Mesenchymal stem cell (in vitro differentiated cells and primary cell): ENCODE measurements around the gene ASTN2.

Experiments used
- DNase-seq: peaks from one replicate; pipeline ENCODE4 v3.0.0-alpha.2; 2013
- H2AFZ ChIP-seq: one replicate; pipeline ENCODE4 v1.6.1; 2013; ENCODE audit warnings: low read depth, mild to moderate bottlenecking, control low read depth, inconsistent platforms, low read length, moderate library complexity
- H2AK5ac ChIP-seq: 2 replicates; pipeline ENCODE4 v1.6.1; 2013; ENCODE audit warnings: low read length, moderate library complexity, mild to moderate bottlenecking, inconsistent platforms; ENCODE audit not compliant: severe bottlenecking
- H2BK120ac ChIP-seq: one replicate; pipeline ENCODE4 v1.6.1; 2013; ENCODE audit warnings: low read depth, mild to moderate bottlenecking, inconsistent platforms, low read length, moderate library complexity
- H2BK12ac ChIP-seq, 2 experiments: one replicate each; pipeline ENCODE4 v1.6.1; 2013; ENCODE audit warnings: inconsistent platforms in 2 of 2, low read length in 2 of 2, mild to moderate bottlenecking in 2 of 2, moderate library complexity in 2 of 2, control low read depth in 1 of 2
- H2BK15ac ChIP-seq: one replicate; pipeline ENCODE4 v1.6.1; 2013; ENCODE audit warnings: mild to moderate bottlenecking, low read depth, inconsistent platforms; ENCODE audit not compliant: poor library complexity, severe bottlenecking
- H2BK5ac ChIP-seq: 2 replicates; pipeline ENCODE4 v1.6.1; 2013; ENCODE audit warnings: low read depth, mild to moderate bottlenecking, low read length, control low read depth, inconsistent platforms; ENCODE audit not compliant: poor library complexity, severe bottlenecking
- H3K14ac ChIP-seq, 2 experiments: one replicate each; pipeline ENCODE4 v1.6.1; 2013; ENCODE audit warnings: inconsistent platforms in 2 of 2, low read length in 2 of 2, control low read depth in 1 of 2, mild to moderate bottlenecking in 1 of 2, moderate library complexity in 1 of 2
- H3K18ac ChIP-seq, 2 experiments: one replicate each; pipeline ENCODE4 v1.6.1; 2013; ENCODE audit warnings: inconsistent platforms in 2 of 2, low read length in 2 of 2, control low read depth in 1 of 2, low read depth in 1 of 2, mild to moderate bottlenecking in 1 of 2
- H3K23ac ChIP-seq, 2 experiments: one replicate each; pipeline ENCODE4 v1.6.1; 2013; ENCODE audit warnings: inconsistent platforms in 2 of 2, low read length in 2 of 2, mild to moderate bottlenecking in 2 of 2, moderate library complexity in 2 of 2, control low read depth in 1 of 2
- H3K27ac ChIP-seq: 2 replicates; pipeline ENCODE4 v1.5.1; 2013; ENCODE audit warnings: mild to moderate bottlenecking, moderate library complexity, low read length, control low read depth, inconsistent platforms; ENCODE audit not compliant: poor library complexity, severe bottlenecking
- H3K27me3 ChIP-seq, 2 experiments: 2 replicates each; pipeline versions ENCODE4 v1.6.1 to v1.7.0; 2013; ENCODE audit warnings: low read length in 2 of 2, mild to moderate bottlenecking in 2 of 2, moderate library complexity in 2 of 2, control low read depth in 1 of 2, inconsistent platforms in 1 of 2; ENCODE audit not compliant: control insufficient read depth in 1 of 2, insufficient read depth in 1 of 2
- H3K36me3 ChIP-seq, 2 experiments: 2 replicates each; pipeline versions ENCODE4 v1.6.1 to v1.7.0; 2013; ENCODE audit warnings: low read length in 2 of 2, control low read depth in 1 of 2, inconsistent platforms in 1 of 2, low read depth in 1 of 2, mild to moderate bottlenecking in 1 of 2; ENCODE audit not compliant: insufficient read depth in 2 of 2, control insufficient read depth in 1 of 2
- H3K4ac ChIP-seq, 2 experiments: one replicate each; pipeline ENCODE4 v1.6.1; 2013; ENCODE audit warnings: inconsistent platforms in 2 of 2, low read length in 2 of 2, mild to moderate bottlenecking in 2 of 2, moderate library complexity in 2 of 2, control low read depth in 1 of 2, low read depth in 1 of 2
- H3K4me1 ChIP-seq: 2 replicates; pipeline ENCODE4 v1.6.1; 2013; ENCODE audit warnings: low read depth, low read length, control low read depth; ENCODE audit not compliant: control insufficient read depth, insufficient read depth
- H3K4me2 ChIP-seq: 2 replicates; pipeline ENCODE4 v1.6.1; 2013; ENCODE audit warnings: low read length, mild to moderate bottlenecking, inconsistent platforms; ENCODE audit not compliant: poor library complexity, severe bottlenecking
- H3K4me3 ChIP-seq, 2 experiments: 2 replicates each; pipeline versions ENCODE4 v1.5.1 to v1.7.0; 2013; ENCODE audit warnings: low read length in 2 of 2, mild to moderate bottlenecking in 2 of 2, control low read depth in 1 of 2, low read depth in 1 of 2; ENCODE audit not compliant: insufficient read depth in 1 of 2
- H3K79me1 ChIP-seq: replicated peaks from 2 replicates; pipeline ENCODE4 v1.6.1; 2013; ENCODE audit warnings: mild to moderate bottlenecking, control low read depth, low read length, inconsistent platforms; ENCODE audit not compliant: poor library complexity, severe bottlenecking
- H3K9ac ChIP-seq: 2 replicates; pipeline ENCODE4 v1.7.0; 2013; ENCODE audit warnings: mild to moderate bottlenecking, low read length, moderate library complexity
- H3K9me3 ChIP-seq: 2 replicates; pipeline ENCODE4 v1.7.0; 2013; ENCODE audit warnings: mild to moderate bottlenecking, low read length; ENCODE audit not compliant: control insufficient read depth
- H4K8ac ChIP-seq: one replicate; pipeline ENCODE4 v1.6.1; 2013; ENCODE audit warnings: inconsistent platforms, mild to moderate bottlenecking, low read length, moderate library complexity
- H4K91ac ChIP-seq: one replicate; pipeline ENCODE4 v1.6.1; 2013; ENCODE audit warnings: mild to moderate bottlenecking, low read length, inconsistent platforms
- WGBS: methylation state at CpG from one replicate; pipeline ENCODE4 v1.1.7; 2013; ENCODE audit warnings: mixed read lengths; 5-methylcytosine and 5-hydroxymethylcytosine counted together

ASTN2 gene

DNA sequence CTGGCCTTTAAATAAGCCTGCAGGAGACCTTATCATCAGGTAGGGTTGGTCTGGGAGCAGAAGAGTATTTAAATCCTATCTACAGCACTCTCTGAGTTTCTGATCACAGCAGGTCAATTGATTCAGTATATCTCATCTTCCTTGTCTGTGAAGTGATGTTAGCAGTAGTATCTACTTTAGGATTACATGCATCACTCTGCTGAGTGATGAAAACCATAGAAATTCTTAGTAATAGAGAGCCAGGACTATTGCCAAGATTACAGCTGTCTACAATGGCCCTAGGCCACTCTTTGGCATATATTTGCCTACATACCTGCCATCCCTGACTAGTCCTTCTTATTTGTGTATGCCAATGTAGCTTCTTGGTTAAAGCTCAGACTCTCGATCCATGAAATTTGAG is 183.8 kb downstream of the ASTN2 start:
- Histone ChIP-seq H3K27ac (no peak overlapping the region), H4K8ac (no peak overlapping the region), H3K14ac (no peak overlapping the region), H3K4me2 (no peak overlapping the region), H2BK15ac (no peak overlapping the region), H3K27me3 (no peaks in the 10 kb centered on the region), H3K18ac (no peak overlapping the region), H3K4me3 (no peak overlapping the region), H3K79me1 (no peaks in the 10 kb centered on the region), H2AFZ (no peak overlapping the region), H3K9ac (no peak overlapping the region), H2BK5ac (no peak overlapping the region), H3K36me3 (no peaks in the 10 kb centered on the region), H3K9me3 (no peaks in the 10 kb centered on the region), H2AK5ac (no peak overlapping the region), H3K4me1 (no peaks in the 10 kb centered on the region), H2BK12ac (no peak overlapping the region), H4K91ac (no peak overlapping the region), H3K23ac (no peak overlapping the region), H3K4ac (no peak overlapping the region), H2BK120ac (no peak overlapping the region)
- WGBS: no CpG with 5 or more reads among the region's 1 CpG
- no peak for DNase-seq

DNA sequence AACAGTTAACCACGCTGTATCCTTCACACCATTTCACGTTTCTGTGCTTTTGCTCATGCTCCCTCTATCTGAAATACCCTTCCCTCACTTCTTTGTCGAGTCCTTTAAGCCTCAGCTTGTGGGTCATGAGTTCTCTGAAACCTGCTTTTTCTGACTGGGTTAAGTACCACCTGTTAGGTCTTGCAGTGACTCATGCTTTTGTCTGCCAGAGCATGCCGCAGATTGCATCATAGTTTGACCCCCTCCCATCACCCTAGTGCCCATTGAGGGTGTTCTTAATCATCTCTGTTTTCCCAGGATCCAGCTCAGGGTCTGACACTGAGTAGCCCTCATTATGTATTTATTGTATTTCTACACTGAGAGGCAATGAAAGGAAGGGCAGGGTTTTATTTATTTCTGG is 190.2 kb downstream of the ASTN2 start:
- no peaks in the 10 kb centered on the region for H3K4me1 ChIP-seq
- no peak overlapping the region for H3K27ac ChIP-seq
- no peak for DNase-seq
- no peak overlapping the region for H3K9ac ChIP-seq
- no peaks in the 10 kb centered on the region for H3K79me1 ChIP-seq
- no peak overlapping the region for H2BK12ac ChIP-seq
- H3K27me3 ChIP-seq: no peaks in the 10 kb centered on the region
- no peak overlapping the region for H2BK120ac ChIP-seq
- H4K8ac ChIP-seq: no peak overlapping the region
- H2AFZ ChIP-seq: no peak overlapping the region
- H3K36me3 ChIP-seq: no peaks in the 10 kb centered on the region
- no peak overlapping the region for H4K91ac ChIP-seq
- no peak overlapping the region for H3K14ac ChIP-seq
- H2BK15ac ChIP-seq: no peak overlapping the region
- no peak overlapping the region for H3K4me2 ChIP-seq
- no peak overlapping the region for H2AK5ac ChIP-seq
- H3K9me3 ChIP-seq: no peaks in the 10 kb centered on the region
- 75% methylated on average over 3 of the region's 4 CpGs for WGBS
- no peak overlapping the region for H3K4me3 ChIP-seq
- H3K18ac ChIP-seq: no peak overlapping the region
- no peak overlapping the region for H3K4ac ChIP-seq
- H2BK5ac ChIP-seq: no peak overlapping the region
- H3K23ac ChIP-seq: no peak overlapping the region

DNA sequence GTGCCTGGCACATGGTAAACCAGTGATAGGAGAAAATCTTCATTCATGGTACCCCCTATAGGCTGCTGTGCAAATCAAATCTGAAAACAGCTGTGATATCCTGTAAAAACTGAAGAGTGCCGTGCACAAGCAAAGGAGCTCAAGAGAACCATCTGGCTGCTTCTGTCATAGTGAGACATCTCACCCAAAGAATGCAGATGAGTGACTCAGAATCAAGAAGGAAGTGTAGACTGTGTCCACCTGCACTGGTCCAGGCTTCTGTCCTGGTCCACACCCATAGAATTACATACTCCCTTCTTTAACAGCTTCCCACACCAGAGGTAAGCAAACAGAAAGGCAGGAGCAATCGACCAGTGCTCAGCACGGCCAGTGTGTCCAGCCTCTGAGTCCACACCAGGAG is 195.9 kb downstream of the ASTN2 start:
- Histone ChIP-seq H2BK120ac (no peak overlapping the region), H3K14ac (no peak overlapping the region), H4K8ac (no peak overlapping the region), H3K4me3 (no peak overlapping the region), H2BK12ac (no peak overlapping the region), H3K36me3 (no peaks in the 10 kb centered on the region), H3K4me2 (no peak overlapping the region), H2AFZ (no peak overlapping the region), H3K4me1 (no peaks in the 10 kb centered on the region), H3K27me3 (no peaks in the 10 kb centered on the region), H3K4ac (no peak overlapping the region), H3K79me1 (no peaks in the 10 kb centered on the region), H3K18ac (no peak overlapping the region), H2BK15ac (no peak overlapping the region), H4K91ac (no peak overlapping the region), H3K27ac (no peak overlapping the region), H3K23ac (no peak overlapping the region), H2BK5ac (no peak overlapping the region), H2AK5ac (no peak overlapping the region), H3K9ac (no peak overlapping the region), H3K9me3 (peaks cover 4% of the 10 kb centered on the region)
- no peak for DNase-seq
- 73% methylated on average over 3 of the region's 3 CpGs for WGBS

DNA sequence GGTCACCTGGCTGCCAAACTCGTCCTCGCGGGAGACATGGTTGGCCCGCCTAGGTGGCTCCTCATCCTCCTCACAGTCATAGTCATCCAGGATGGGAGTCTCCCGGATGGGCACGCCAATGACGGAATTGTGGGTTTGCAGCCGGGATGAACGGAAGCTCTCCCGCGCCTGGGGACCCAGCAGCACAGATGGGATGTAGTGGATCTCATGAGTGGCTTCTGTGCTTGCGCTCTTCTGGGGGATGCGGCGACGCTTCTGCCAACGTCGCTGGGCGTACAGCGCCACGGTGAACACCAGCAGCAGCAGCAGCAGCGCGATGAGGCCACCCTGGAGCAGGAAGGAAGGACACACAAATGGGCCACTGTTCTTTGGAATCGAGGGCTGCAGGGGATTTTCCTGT is 200.4 kb downstream of the ASTN2 start:
- Histone ChIP-seq H3K9ac (no peak overlapping the region), H2BK5ac (no peak overlapping the region), H3K9me3 (peaks cover 22% of the 10 kb centered on the region), H4K91ac (no peak overlapping the region), H3K79me1 (no peaks in the 10 kb centered on the region), H3K14ac (no peak overlapping the region), H2AFZ (no peak overlapping the region), H3K4me2 (no peak overlapping the region), H3K18ac (no peak overlapping the region), H3K23ac (no peak overlapping the region), H3K36me3 (no peaks in the 10 kb centered on the region), H3K27ac (no peak overlapping the region), H3K27me3 (no peaks in the 10 kb centered on the region), H2BK120ac (no peak overlapping the region), H2BK15ac (no peak overlapping the region), H2AK5ac (no peak overlapping the region), H2BK12ac (no peak overlapping the region), H4K8ac (no peak overlapping the region), H3K4me3 (no peak overlapping the region), H3K4me1 (no peaks in the 10 kb centered on the region), H3K4ac (no peak overlapping the region)
- DNase-seq: no peak
- WGBS: 96% methylated on average over 23 of the region's 23 CpGs
